Hepatocyte (in vitro differentiated cells): Measurements from ENCODE around the gene MMP15.

Experiments used
- EZH2 ChIP-seq: fragments of 200-600 bp; sonication (generic); IDR thresholded peaks from 2 replicates; pipeline ENCODE4 v1.6.1; 2016; ENCODE audit warnings: antibody characterized with exemption, mild to moderate bottlenecking, borderline replicate concordance
- EZH2phosphoT487 ChIP-seq: fragments of 200-600 bp; sonication (generic); IDR thresholded peaks from one replicate; pipeline ENCODE4 v1.6.1; 2018; ENCODE audit warnings: antibody characterized with exemption, mild to moderate bottlenecking, low read depth, moderate library complexity; ENCODE audit not compliant: unreplicated experiment, severe bottlenecking
- TF ChIP-seq, protein P1 (sequence below): fragments of 200-600 bp; sonication (generic); IDR thresholded peaks from 2 replicates; pipeline ENCODE4 v1.5.1; 2016; ENCODE audit warnings: antibody characterized with exemption, mild to moderate bottlenecking; ENCODE audit not compliant: poor library complexity

DNA sequence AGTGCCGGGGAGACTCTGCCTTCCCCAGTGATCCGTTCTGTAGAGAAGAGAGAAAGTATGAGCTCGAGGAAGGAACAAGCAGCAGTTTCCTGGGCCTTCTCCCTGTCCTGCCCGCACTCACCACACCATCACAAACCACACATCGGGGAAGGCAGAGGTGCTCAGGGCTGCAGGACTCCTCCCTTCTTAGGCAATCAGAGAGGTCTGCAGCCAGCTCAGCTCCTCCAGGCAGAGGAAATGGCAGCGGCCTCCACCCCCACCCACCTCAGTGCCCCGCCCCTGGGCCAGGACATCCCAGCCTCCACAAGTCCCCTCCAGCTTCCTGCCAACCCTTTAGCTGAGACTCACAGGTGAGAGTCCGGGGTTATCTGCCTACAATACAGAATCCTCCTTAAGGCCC is 27.1 kb upstream of the MMP15 start:
- TF ChIP-seq, protein P1, sequence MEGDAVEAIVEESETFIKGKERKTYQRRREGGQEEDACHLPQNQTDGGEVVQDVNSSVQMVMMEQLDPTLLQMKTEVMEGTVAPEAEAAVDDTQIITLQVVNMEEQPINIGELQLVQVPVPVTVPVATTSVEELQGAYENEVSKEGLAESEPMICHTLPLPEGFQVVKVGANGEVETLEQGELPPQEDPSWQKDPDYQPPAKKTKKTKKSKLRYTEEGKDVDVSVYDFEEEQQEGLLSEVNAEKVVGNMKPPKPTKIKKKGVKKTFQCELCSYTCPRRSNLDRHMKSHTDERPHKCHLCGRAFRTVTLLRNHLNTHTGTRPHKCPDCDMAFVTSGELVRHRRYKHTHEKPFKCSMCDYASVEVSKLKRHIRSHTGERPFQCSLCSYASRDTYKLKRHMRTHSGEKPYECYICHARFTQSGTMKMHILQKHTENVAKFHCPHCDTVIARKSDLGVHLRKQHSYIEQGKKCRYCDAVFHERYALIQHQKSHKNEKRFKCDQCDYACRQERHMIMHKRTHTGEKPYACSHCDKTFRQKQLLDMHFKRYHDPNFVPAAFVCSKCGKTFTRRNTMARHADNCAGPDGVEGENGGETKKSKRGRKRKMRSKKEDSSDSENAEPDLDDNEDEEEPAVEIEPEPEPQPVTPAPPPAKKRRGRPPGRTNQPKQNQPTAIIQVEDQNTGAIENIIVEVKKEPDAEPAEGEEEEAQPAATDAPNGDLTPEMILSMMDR = no peak
- no peak for TF ChIP-seq EZH2
- no peak for TF ChIP-seq EZH2phosphoT487
